GM12878 (cell line): ENCODE results near the gene GON7. TPM values are rescaled to one million over a fixed set of nuclear protein-coding genes. Genes with fewer than 3 reads are reported as not detected.

Source experiments
- ATF7 ChIP-seq: fragments of 450-650 bp; IDR thresholded peaks from 2 replicates; pipeline ENCODE4 v1.6.1; 2016; ENCODE audit warnings: low read depth, mild to moderate bottlenecking
- BCLAF1 ChIP-seq: fragments of 450-650 bp; IDR thresholded peaks from 2 replicates; pipeline ENCODE4 v1.6.1; 2017; ENCODE audit warnings: antibody characterized with exemption, mild to moderate bottlenecking, moderate library complexity
- CBFB ChIP-seq: IDR thresholded peaks from 2 replicates; pipeline ENCODE4 v1.6.1; 2016; ENCODE audit warnings: antibody characterized with exemption, low read depth
- CBX5 ChIP-seq: sonication (generic); IDR thresholded peaks from 2 replicates; pipeline ENCODE4 v1.6.1; 2016; ENCODE audit warnings: low read depth, moderate library complexity, mild to moderate bottlenecking, inconsistent platforms
- CHD2 ChIP-seq: IDR thresholded peaks from 2 replicates; pipeline ENCODE4 v1.6.1; 2011; ENCODE audit warnings: low read depth, low read length, improper control_type of control experiment, borderline replicate concordance
- FOXK2 ChIP-seq: fragments of 450-650 bp; IDR thresholded peaks from 2 replicates; pipeline ENCODE4 v1.6.1; 2017; ENCODE audit warnings: mild to moderate bottlenecking, moderate library complexity
- HDGF ChIP-seq: fragments of 450-650 bp; IDR thresholded peaks from 2 replicates; pipeline ENCODE4 v1.6.1; 2016; ENCODE audit warnings: antibody characterized with exemption
- IKZF2 ChIP-seq, 2 experiments: fragments of 450-650 bp; IDR thresholded peaks; 2 replicates each; pipeline ENCODE4 v1.6.1; 2017; ENCODE audit warnings: mild to moderate bottlenecking in 2 of 2, moderate library complexity in 2 of 2
- MTA2 ChIP-seq: fragments of 450-650 bp; IDR thresholded peaks from 2 replicates; pipeline ENCODE4 v1.6.1; 2016; ENCODE audit warnings: low read depth, mild to moderate bottlenecking, moderate library complexity
- MXI1 ChIP-seq: fragments of 150-350 bp; IDR thresholded peaks from 2 replicates; pipeline ENCODE4 v1.6.1; 2011; ENCODE audit warnings: low read depth, mild to moderate bottlenecking, inconsistent platforms, low read length, improper control_type of control experiment
- NBN ChIP-seq: fragments of 450-650 bp; IDR thresholded peaks from 2 replicates; pipeline ENCODE4 v1.6.1; 2016
- PAX8 ChIP-seq: fragments of 450-650 bp; IDR thresholded peaks from 2 replicates; pipeline ENCODE4 v1.6.1; 2017; ENCODE audit warnings: mild to moderate bottlenecking, moderate library complexity
- POLR2AphosphoS2 ChIP-seq: IDR thresholded peaks from 2 replicates; pipeline ENCODE4 v1.6.1; 2011; ENCODE audit warnings: low read depth, mild to moderate bottlenecking, low read length, improper control_type of control experiment, moderate library complexity
- PRDM15 ChIP-seq: fragments of 450-650 bp; formaldehyde crosslinking; IDR thresholded peaks from 2 replicates; pipeline ENCODE4 v1.4.0; 2020; ENCODE audit warnings: mild to moderate bottlenecking, moderate library complexity
- RELB ChIP-seq: fragments of 450-650 bp; IDR thresholded peaks from 2 replicates; pipeline ENCODE4 v1.6.1; 2017; ENCODE audit warnings: low read depth, mild to moderate bottlenecking, moderate library complexity
- RUNX3 ChIP-seq: IDR thresholded peaks from 2 replicates; pipeline ENCODE4 v1.6.1; 2012; ENCODE audit warnings: low read length, inconsistent platforms
- SIX5 ChIP-seq: IDR thresholded peaks from 2 replicates; pipeline ENCODE4 v1.6.1; 2011; ENCODE audit warnings: mild to moderate bottlenecking, low read depth, low read length, moderate library complexity; ENCODE audit not compliant: severe bottlenecking
- SMARCA5 ChIP-seq: fragments of 450-650 bp; IDR thresholded peaks from 2 replicates; pipeline ENCODE4 v1.6.1; 2017; ENCODE audit warnings: mild to moderate bottlenecking
- STAT1 ChIP-seq: fragments of 450-650 bp; conservative IDR thresholded peaks from 2 replicates; pipeline ENCODE4 v1.6.1; 2014; ENCODE audit warnings: antibody characterized with exemption, mild to moderate bottlenecking
- SUZ12 ChIP-seq: fragments of 200-600 bp; sonication (generic); IDR thresholded peaks from one replicate; pipeline ENCODE4 v1.6.1; 2018; ENCODE audit warnings: antibody characterized with exemption, mild to moderate bottlenecking; ENCODE audit not compliant: unreplicated experiment
- WRNIP1 ChIP-seq: IDR thresholded peaks from 2 replicates; pipeline ENCODE4 v1.6.1; 2011; ENCODE audit warnings: low read depth, low read length, improper control_type of control experiment, borderline replicate concordance
- ZBTB4 ChIP-seq: fragments of 450-650 bp; formaldehyde crosslinking; IDR thresholded peaks from 2 replicates; pipeline ENCODE4 v1.4.0; 2022; ENCODE audit warnings: mild to moderate bottlenecking, moderate library complexity
- polyA plus RNA-seq, 11 experiments: library from polyadenylated mRNA; depleted of rRNA in 4 of 11; unstranded in 6 of 11; stranded (reverse) in 5 of 11; fragments of >200 nt; fragmentation: Nextera tagmentation in 4 of 11; fragmentation: Illumina TruSeq in 1 of 11; extraction: Ambion mirVana in 4 of 11; extraction: Trizol in 1 of 11; gene quantifications; 1 replicate in 1 of 11; 2 replicates in 10 of 11; pipeline versions ENCODE4 v1.2.1 to v1.2.3, GENCODE V29; 2011 to 2016; ENCODE audit warnings: inconsistent platforms in 2 of 11, missing spikeins in 2 of 11, low read depth in 1 of 11
- total RNA-seq, 4 experiments: library from RNA; depleted of rRNA in 3 of 4; stranded (reverse); fragments of >200 nt in 3 of 4; fragmentation: Illumina TruSeq in 1 of 4; extraction: Trizol in 1 of 4; gene quantifications; 2 replicates each; pipeline versions ENCODE4 v1.2.1 to v1.2.3, GENCODE V29; 2013 to 2021

Gene GON7
- total and polyA plus RNA-seq, 10 of the 15 experiments (the other 5 are each of a cell fraction or from before 2014, with no cell fraction given) = 21.6 to 59.0 (median 33.0) TPM

GRCh38 chr14:93212432-93212831, 5.6 kb upstream of the GON7 start (continued):
- TF ChIP-seq ZBTB4 = no peak
- TF ChIP-seq SUZ12 = no peak
- TF ChIP-seq CBX5 = no peak
- TF ChIP-seq POLR2AphosphoS2 = no peak
- no peak for TF ChIP-seq WRNIP1
- TF ChIP-seq IKZF2 (IDR thresholded peaks at IDR 0.05) = peak; percentile 49 to 71; a peak in 2 of 4 replicates
- no peak for TF ChIP-seq FOXK2
- TF ChIP-seq RELB = 0 out of 2 replicates have a peak, but pooled peaks have one; percentile 41
- 0 out of 2 replicates have a peak, but pooled peaks have one; percentile 8 for TF ChIP-seq CHD2
- TF ChIP-seq SIX5 = no peak
- TF ChIP-seq NBN = 0 out of 2 replicates have a peak, but pooled peaks have one; percentile 34
- no peak for TF ChIP-seq SMARCA5
- peak; percentile 92; the same call in 1 of the 2 replicates for TF ChIP-seq PAX8
- no peak for TF ChIP-seq BCLAF1
- no peak for TF ChIP-seq HDGF
- TF ChIP-seq STAT1 = no peak
- TF ChIP-seq RUNX3 = peak; percentile 50
- peak; percentile 69 for TF ChIP-seq ATF7
- TF ChIP-seq MTA2 = peak; percentile 56; the same call in 1 of the 2 replicates
- no peak for TF ChIP-seq PRDM15 (CRISPR knock-in tag)
- TF ChIP-seq MXI1 = no peak
- TF ChIP-seq CBFB = no peak
